WERI-Rb-1 (cell line): ENCODE results near the gene NMNAT3.
A peak's percentile ranks its signal among the peaks of the same experiment; 100 is the strongest.

Source experiments
- DNase-seq: peaks from one replicate; pipeline ENCODE4 v3.0.0-alpha.2; 2020
- H3K27ac ChIP-seq: fragments of 250-450 bp; sonication (Bioruptor Pico); 2 replicates; pipeline ENCODE4 v1.5.1; 2020; ENCODE audit warnings: mild to moderate bottlenecking, moderate library complexity
- H3K27me3 ChIP-seq: fragments of 250-450 bp; sonication (Bioruptor Pico); 2 replicates; pipeline ENCODE4 v1.5.1; 2021; ENCODE audit warnings: mild to moderate bottlenecking, low read depth, moderate library complexity; ENCODE audit not compliant: insufficient read depth, severe bottlenecking
- H3K36me3 ChIP-seq: fragments of 250-450 bp; sonication (Bioruptor Pico); 2 replicates; pipeline ENCODE4 v1.5.1; 2020; ENCODE audit warnings: mild to moderate bottlenecking, moderate library complexity
- H3K4me3 ChIP-seq: 2 replicates; pipeline ENCODE4 v1.5.1; 2011; ENCODE audit warnings: low read depth, mild to moderate bottlenecking, control low read depth, low read length
- H3K9me3 ChIP-seq: fragments of 250-450 bp; sonication (Bioruptor Pico); 2 replicates; pipeline ENCODE4 v1.5.1; 2021; ENCODE audit warnings: mild to moderate bottlenecking, moderate library complexity; ENCODE audit not compliant: severe bottlenecking
- CTCF ChIP-seq: IDR thresholded peaks from 2 replicates; pipeline ENCODE4 v1.5.1; 2011; ENCODE audit warnings: low read depth, mild to moderate bottlenecking, control low read depth, inconsistent platforms, low read length

Gene NMNAT3

GRCh38 chr3:139524841-139525636 lies 152.7 kb downstream of the NMNAT3 start:
- Histone ChIP-seq H3K27me3 (no peaks in the 10 kb centered on the region), H3K9me3 (no peaks in the 10 kb centered on the region)
- DNase-seq: no peak

GRCh38 chr3:139523718-139524117 lies 154.1 kb downstream of the NMNAT3 start:
- no peak for DNase-seq
- Histone ChIP-seq H3K27ac (peak overlapping the region; percentile 84), H3K36me3 (no peaks in the 10 kb centered on the region), H3K9me3 (no peaks in the 10 kb centered on the region), H3K27me3 (no peaks in the 10 kb centered on the region), H3K4me3 (no peak overlapping the region)
- TF ChIP-seq CTCF: no peak

More at GRCh38 chr3:139524841-139525636, 152.7 kb downstream of the NMNAT3 start:
- Histone ChIP-seq H3K4me3 (no peak overlapping the region), H3K36me3 (no peaks in the 10 kb centered on the region), H3K27ac (peak overlapping the region; percentile 84; the same call in 1 of the 2 replicates)
- TF ChIP-seq CTCF: no peak

GRCh38 chr3:139523166-139523565 lies 154.6 kb downstream of the NMNAT3 start:
- H3K9me3 ChIP-seq: no peaks in the 10 kb centered on the region
- no peak for TF ChIP-seq CTCF

GRCh38 chr3:139522421-139522820 lies 155.4 kb downstream of the NMNAT3 start:
- H3K27ac ChIP-seq: peak overlapping the region; percentile 84
- H3K27me3 ChIP-seq: no peaks in the 10 kb centered on the region
- no peak for DNase-seq
- H3K4me3 ChIP-seq: no peak overlapping the region
- H3K36me3 ChIP-seq: no peaks in the 10 kb centered on the region
- H3K9me3 ChIP-seq: no peaks in the 10 kb centered on the region
- TF ChIP-seq CTCF: peak; percentile 27; the same call in 1 of the 2 replicates

More at GRCh38 chr3:139523166-139523565, 154.6 kb downstream of the NMNAT3 start:
- Histone ChIP-seq H3K36me3 (no peaks in the 10 kb centered on the region), H3K27ac (peak overlapping the region; percentile 84), H3K4me3 (no peak overlapping the region), H3K27me3 (no peaks in the 10 kb centered on the region)
- no peak for DNase-seq

GRCh38 chr3:139521816-139522215 lies 156.0 kb downstream of the NMNAT3 start:
- Histone ChIP-seq H3K36me3 (no peaks in the 10 kb centered on the region), H3K9me3 (no peaks in the 10 kb centered on the region), H3K4me3 (no peak overlapping the region), H3K27me3 (no peaks in the 10 kb centered on the region), H3K27ac (peak overlapping the region; percentile 84)
- peak; percentile 53 for DNase-seq
- TF ChIP-seq CTCF: no peak
